HEK293 (cell line): ENCODE data around the gene PZP.
"Not testable (repeated sequence)": the region's sequence is repeated elsewhere in the genome, so short reads cannot be mapped to it uniquely, and the experiment has no call there.

Source experiments
- CTCF ChIA-PET: fragments of 350-600 bp; formaldehyde crosslinking; extraction: SDS; loops from one replicate; lab custom pipeline; 2021; ENCODE audit warnings: antibody characterized with exemption; lab: Yijun Ruan, JAX
- POLR2A ChIA-PET: fragments of 300-600 bp; formaldehyde crosslinking; extraction: SDS; loops from one replicate; lab custom pipeline; 2020; ENCODE audit warnings: antibody characterized with exemption, inconsistent platforms; lab: Yijun Ruan, JAX
- H3K27ac ChIP-seq: fragments of 200-500 bp; sonication (Bioruptor generic); 2 replicates; pipeline ENCODE4 v1.5.1; 2014; ENCODE audit warnings: low read depth, low read length, control low read depth, inconsistent platforms; ENCODE audit errors: extremely low read depth
- H3K36me3 ChIP-seq, 2 experiments: fragments of 200-500 bp in 1 of 2; sonication (Bioruptor generic) in 1 of 2; 1 replicate in 1 of 2; 2 replicates in 1 of 2; pipeline ENCODE4 v1.5.1; 2014 to 2017; ENCODE audit warnings: inconsistent platforms in 2 of 2, low read length in 2 of 2; ENCODE audit not compliant: control insufficient read depth in 2 of 2, insufficient read depth in 1 of 2
- H3K4me1 ChIP-seq: fragments of 200-500 bp; sonication (Bioruptor generic); 2 replicates; pipeline ENCODE4 v1.5.1; 2014; ENCODE audit warnings: mild to moderate bottlenecking, low read length, inconsistent platforms; ENCODE audit not compliant: control insufficient read depth, insufficient read depth
- H3K4me3 ChIP-seq: 2 replicates; pipeline ENCODE4 v1.5.1; 2011; ENCODE audit warnings: low read depth, mild to moderate bottlenecking, control low read depth, low read length, moderate library complexity
- H3K9me3 ChIP-seq: fragments of 200-500 bp; sonication (Bioruptor generic); 2 replicates; pipeline ENCODE4 v1.5.1; 2014; ENCODE audit warnings: low read depth, low read length, inconsistent platforms; ENCODE audit not compliant: control insufficient read depth, insufficient read depth
- BCL11A ChIP-seq: fragments of 450-650 bp; formaldehyde crosslinking; IDR thresholded peaks from 2 replicates; pipeline ENCODE4 v1.5.1; 2016; ENCODE audit warnings: low read depth, missing biosample characterization, missing genetic modification characterization
- GLI4 ChIP-seq: fragments of 450-650 bp; formaldehyde crosslinking; IDR thresholded peaks from 2 replicates; pipeline ENCODE4 v1.5.1; 2016; ENCODE audit warnings: missing biosample characterization, missing genetic modification characterization
- INSM2 ChIP-seq: fragments of 450-650 bp; formaldehyde crosslinking; IDR thresholded peaks from 2 replicates; pipeline ENCODE4 v1.5.1; 2016; ENCODE audit warnings: missing biosample characterization, missing genetic modification characterization
- PBX3 ChIP-seq: sonication (generic); formaldehyde crosslinking; IDR thresholded peaks from 2 replicates; pipeline ENCODE4 v1.8.1; 2022; ENCODE audit warnings: mild to moderate bottlenecking, moderate library complexity, missing genetic modification reagents
- PRDM1 ChIP-seq: fragments of 450-650 bp; formaldehyde crosslinking; IDR thresholded peaks from 2 replicates; pipeline ENCODE4; 2016; ENCODE audit warnings: missing biosample characterization, missing genetic modification characterization
- SP7 ChIP-seq: fragments of 450-650 bp; formaldehyde crosslinking; IDR thresholded peaks from 2 replicates; pipeline ENCODE4 v1.5.1; 2016; ENCODE audit warnings: missing biosample characterization, missing genetic modification characterization
- ZFP3 ChIP-seq: fragments of 450-650 bp; formaldehyde crosslinking; IDR thresholded peaks from 2 replicates; pipeline ENCODE4 v1.5.1; 2016; ENCODE audit warnings: low read depth, missing biosample characterization, missing genetic modification characterization
- ZFP37 ChIP-seq: fragments of 450-650 bp; formaldehyde crosslinking; IDR thresholded peaks from 2 replicates; pipeline ENCODE4 v1.5.1; 2016; ENCODE audit warnings: missing biosample characterization, missing genetic modification characterization
- ZNF18 ChIP-seq: fragments of 450-650 bp; formaldehyde crosslinking; IDR thresholded peaks from 2 replicates; pipeline ENCODE4 v1.5.1; 2016; ENCODE audit warnings: missing biosample characterization, missing genetic modification characterization
- ZNF19 ChIP-seq: fragments of 450-650 bp; formaldehyde crosslinking; IDR thresholded peaks from 2 replicates; pipeline ENCODE4; 2016; ENCODE audit warnings: missing biosample characterization, missing genetic modification characterization, low read depth
- ZNF292 ChIP-seq: fragments of 450-650 bp; formaldehyde crosslinking; IDR thresholded peaks from 2 replicates; pipeline ENCODE4 v1.5.1; 2016; ENCODE audit warnings: low read depth, missing biosample characterization, missing genetic modification characterization, borderline replicate concordance
- ZNF391 ChIP-seq: fragments of 450-650 bp; formaldehyde crosslinking; IDR thresholded peaks from 2 replicates; pipeline ENCODE4 v1.5.1; 2016; ENCODE audit warnings: low read depth, missing biosample characterization, missing genetic modification characterization, borderline replicate concordance
- ZNF518A ChIP-seq: fragments of 450-650 bp; formaldehyde crosslinking; conservative IDR thresholded peaks from 2 replicates; pipeline ENCODE4 v1.5.1; 2016; ENCODE audit warnings: low read depth, missing biosample characterization, missing genetic modification characterization
- ZNF560 ChIP-seq: fragments of 450-650 bp; formaldehyde crosslinking; IDR thresholded peaks from 2 replicates; pipeline ENCODE4 v1.5.1; 2017; ENCODE audit warnings: missing biosample characterization, missing genetic modification characterization, borderline replicate concordance
- ZNF629 ChIP-seq: fragments of 450-650 bp; formaldehyde crosslinking; IDR thresholded peaks from 2 replicates; pipeline ENCODE4 v1.5.1; 2017; ENCODE audit warnings: missing biosample characterization, missing genetic modification characterization
- ZNF639 ChIP-seq: fragments of 450-650 bp; formaldehyde crosslinking; IDR thresholded peaks from 2 replicates; pipeline ENCODE4 v1.5.1; 2016; ENCODE audit warnings: missing biosample characterization, missing genetic modification characterization
- ZNF670 ChIP-seq: fragments of 450-650 bp; formaldehyde crosslinking; IDR thresholded peaks from 2 replicates; pipeline ENCODE4 v1.5.1; 2016; ENCODE audit warnings: missing biosample characterization, missing genetic modification characterization, low read depth
- ZNF707 ChIP-seq: fragments of 450-650 bp; formaldehyde crosslinking; IDR thresholded peaks from 2 replicates; pipeline ENCODE4 v1.5.1; 2016; ENCODE audit warnings: missing biosample characterization, missing genetic modification characterization

PZP gene

GRCh38 chr12:9139588-9140290, 68.5 kb downstream of the PZP start:
- H3K9me3 ChIP-seq, POLR2A ChIA-PET, H3K36me3 ChIP-seq, CTCF ChIA-PET, H3K4me3 ChIP-seq, H3K4me1 ChIP-seq, H3K27ac ChIP-seq: not testable (repeated sequence)

- ChIA-PET POLR2A (no interaction called here), CTCF (interaction anchor here (0.6 to 1.1 kb wide), 3 partner anchors 11 to 25 kb away, joined by 3 read pairs; no protein-coding TSS in a partner anchor)
- Histone ChIP-seq H3K4me3 (no peak overlapping the region), H3K9me3 (no peaks in the 10 kb centered on the region), H3K27ac (no peak overlapping the region), H3K4me1 (no peaks in the 10 kb centered on the region), H3K36me3 (no peaks in the 10 kb centered on the region)
- no peak for TF ChIP-seq INSM2 (tag by site-specific recombination)
- no peak for TF ChIP-seq GLI4 (tag by site-specific recombination)
These were observed 72.3 kb downstream of the PZP start for GRCh38 chr12:9135903-9136310.

- no peaks in the 10 kb centered on the region for H3K4me1 ChIP-seq
- no peak for TF ChIP-seq PRDM1 (tag by site-specific recombination)
- no peak for TF ChIP-seq SP7
- TF ChIP-seq ZNF19 (tag by site-specific recombination) = no peak
- no peak for TF ChIP-seq PBX3 (CRISPR knock-in tag)
- TF ChIP-seq ZFP3 (tag by site-specific recombination) = no peak
- no peak for TF ChIP-seq ZNF629 (tag by site-specific recombination)
- no peak for TF ChIP-seq ZNF518A
- TF ChIP-seq ZNF560 = no peak
- TF ChIP-seq ZNF292 (tag by site-specific recombination) = no peak
- TF ChIP-seq ZNF707 = no peak
- no peak for TF ChIP-seq ZNF391 (tag by site-specific recombination)
- TF ChIP-seq ZNF639 = no peak
- TF ChIP-seq ZNF670 (tag by site-specific recombination) = no peak
- no peak for TF ChIP-seq ZNF18 (tag by site-specific recombination)
- no peak for TF ChIP-seq BCL11A (tag by site-specific recombination)
- no peak for TF ChIP-seq ZFP37 (tag by site-specific recombination)
- no peaks in the 10 kb centered on the region for H3K9me3 ChIP-seq
- H3K36me3 ChIP-seq = no peaks in the 10 kb centered on the region
- H3K27ac ChIP-seq = no peak overlapping the region
- H3K4me3 ChIP-seq = no peak overlapping the region
- ChIA-PET POLR2A (no interaction called here), CTCF (interaction anchor here (0.8 to 1.1 kb wide), 2 partner anchors 12 to 24 kb away, joined by 3 read pairs; no protein-coding TSS in a partner anchor)
These were observed 73.1 kb downstream of the PZP start for GRCh38 chr12:9134981-9135628.
